Neuronal stem cell (in vitro differentiated cells): ENCODE measurements around the gene MTA1.

Experiments
- DNase-seq: peaks from one replicate; pipeline ENCODE4 v3.0.0-alpha.2; 2013; ENCODE audit warnings: low spot score
- H2AFZ ChIP-seq: one replicate; pipeline ENCODE4 v1.6.1; 2013; ENCODE audit warnings: mild to moderate bottlenecking, low read length, inconsistent platforms
- H2AK5ac ChIP-seq: 2 replicates; pipeline ENCODE4 v1.6.1; 2013; ENCODE audit warnings: low read depth, mild to moderate bottlenecking, inconsistent platforms, low read length, moderate library complexity, mixed read lengths
- H2BK120ac ChIP-seq: 2 replicates; pipeline ENCODE4 v1.6.1; 2013; ENCODE audit warnings: low read depth, mild to moderate bottlenecking, inconsistent platforms, low read length, moderate library complexity, mixed read lengths
- H2BK12ac ChIP-seq: one replicate; pipeline ENCODE4 v1.6.1; 2013; ENCODE audit warnings: low read length, inconsistent platforms
- H2BK15ac ChIP-seq: 2 replicates; pipeline ENCODE4 v1.6.1; 2013; ENCODE audit warnings: mild to moderate bottlenecking, low read length, inconsistent platforms, mixed read lengths
- H2BK5ac ChIP-seq: one replicate; pipeline ENCODE4 v1.6.1; 2013; ENCODE audit warnings: inconsistent platforms, mild to moderate bottlenecking, low read length, moderate library complexity
- H3K14ac ChIP-seq: one replicate; pipeline ENCODE4 v1.6.1; 2013; ENCODE audit warnings: low read length, inconsistent platforms
- H3K18ac ChIP-seq: 2 replicates; pipeline ENCODE4 v1.6.1; 2013; ENCODE audit warnings: low read length, inconsistent platforms
- H3K23ac ChIP-seq: 2 replicates; pipeline ENCODE4 v1.6.1; 2013; ENCODE audit warnings: low read depth, mild to moderate bottlenecking, mixed read lengths, low read length, inconsistent platforms; ENCODE audit not compliant: poor library complexity
- H3K27ac ChIP-seq: replicated peaks from 3 replicates; pipeline ENCODE4 v1.5.1; 2013; ENCODE audit warnings: low read length, inconsistent platforms
- H3K27me3 ChIP-seq, 3 experiments: 2 replicates each; pipeline ENCODE4 v1.6.1; 2013; ENCODE audit warnings: low read length in 3 of 3, mild to moderate bottlenecking in 2 of 3, inconsistent platforms in 1 of 3, low read depth in 1 of 3, mixed read lengths in 1 of 3, moderate library complexity in 1 of 3; ENCODE audit not compliant: control insufficient read depth in 3 of 3, insufficient read depth in 3 of 3
- H3K36me3 ChIP-seq, 2 donors: replicated peaks in 1 of 2; 2 replicates each; pipeline ENCODE4 v1.6.1; 2013; ENCODE audit warnings: low read length in 2 of 2; ENCODE audit not compliant: control insufficient read depth in 2 of 2, insufficient read depth in 2 of 2
- H3K4ac ChIP-seq: 2 replicates; pipeline ENCODE4 v1.6.1; 2013; ENCODE audit warnings: inconsistent platforms, mild to moderate bottlenecking, low read length, moderate library complexity
- H3K4me1 ChIP-seq, 2 donors: 1 replicate in 1 of 2; 2 replicates in 1 of 2; pipeline ENCODE4 v1.6.1; 2013; ENCODE audit warnings: low read length in 2 of 2, low read depth in 1 of 2; ENCODE audit not compliant: control insufficient read depth in 2 of 2, insufficient read depth in 1 of 2
- H3K4me2 ChIP-seq: one replicate; pipeline ENCODE4 v1.6.1; 2013; ENCODE audit warnings: mild to moderate bottlenecking, low read length, inconsistent platforms; ENCODE audit not compliant: insufficient read depth, poor library complexity, severe bottlenecking
- H3K4me3 ChIP-seq, 2 donors: 2 replicates each; pipeline ENCODE4 v1.5.1; 2013; ENCODE audit warnings: low read length in 2 of 2, mild to moderate bottlenecking in 2 of 2, inconsistent platforms in 1 of 2, moderate library complexity in 1 of 2
- H3K79me1 ChIP-seq: one replicate; pipeline ENCODE4 v1.6.1; 2013; ENCODE audit warnings: low read depth, mild to moderate bottlenecking, inconsistent platforms, low read length, moderate library complexity
- H3K9ac ChIP-seq: one replicate; pipeline ENCODE4 v1.6.1; 2013; ENCODE audit warnings: mild to moderate bottlenecking, low read depth, low read length, inconsistent platforms; ENCODE audit not compliant: poor library complexity
- H3K9me3 ChIP-seq, 2 donors: replicated peaks in 1 of 2; 2 replicates each; pipeline versions ENCODE3 to v1.6.1; 2013; ENCODE audit warnings: low read length in 2 of 2, mild to moderate bottlenecking in 2 of 2, inconsistent platforms in 1 of 2, low read depth in 1 of 2, mixed read lengths in 1 of 2, moderate library complexity in 1 of 2; ENCODE audit not compliant: control insufficient read depth in 2 of 2, insufficient read depth in 1 of 2
- H4K8ac ChIP-seq: one replicate; pipeline ENCODE4 v1.6.1; 2013; ENCODE audit warnings: low read depth, mild to moderate bottlenecking, inconsistent platforms, low read length, moderate library complexity
- H4K91ac ChIP-seq: one replicate; pipeline ENCODE4 v1.6.1; 2013; ENCODE audit warnings: low read length, low read depth, mild to moderate bottlenecking, inconsistent platforms; ENCODE audit not compliant: poor library complexity
- WGBS, 2 donors: extraction: QIAGEN DNeasy Blood & Tissue Kit; methylation state at CpG; one replicate each; pipeline ENCODE4 v1.1.7; 2013; ENCODE audit warnings: missing lambda C conversion rate in 2 of 2, mixed read lengths in 1 of 2; ENCODE audit not compliant: insufficient read length in 2 of 2, insufficient replicate concordance in 1 of 2; ENCODE audit errors: extremely low coverage in 2 of 2; 5-methylcytosine and 5-hydroxymethylcytosine counted together

MTA1 gene

DNA sequence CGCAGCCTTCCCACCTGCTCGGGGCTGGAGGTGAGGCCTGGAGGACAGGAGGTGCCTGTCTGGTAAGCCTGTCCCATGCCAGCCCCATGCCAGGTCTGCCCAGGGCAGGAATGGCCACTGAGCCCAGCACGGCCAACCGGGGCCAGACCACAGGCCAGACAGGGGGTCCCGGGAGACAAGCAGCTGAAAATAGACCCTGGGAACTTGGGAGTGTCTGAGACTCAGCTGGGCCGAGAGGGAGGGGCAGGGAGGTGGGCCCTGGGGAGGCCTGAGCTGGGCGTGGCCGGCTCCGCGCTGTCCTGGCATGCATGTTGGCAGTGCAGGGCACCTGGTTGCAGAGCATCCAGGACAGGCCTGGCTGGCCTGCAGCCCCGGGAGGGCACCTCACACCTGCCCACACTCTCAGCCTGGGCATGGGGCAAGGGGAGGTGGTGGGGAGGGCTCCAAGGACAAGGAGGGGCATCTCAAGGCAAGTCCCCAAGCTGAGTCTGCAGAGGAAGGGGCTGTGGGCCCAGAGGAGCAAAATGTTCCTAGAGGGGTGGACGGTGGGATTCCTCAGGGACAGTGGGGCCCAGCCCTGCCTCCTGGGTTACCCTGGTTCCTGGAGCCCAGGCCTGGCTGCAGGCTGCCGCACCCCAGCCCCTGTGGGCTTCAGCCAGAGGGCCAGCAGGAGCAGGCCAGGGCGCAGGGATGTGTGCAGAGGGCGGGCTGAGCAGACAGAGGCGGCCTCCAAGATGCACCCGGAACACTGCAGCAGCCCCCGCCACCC, 63.9 kb downstream of the MTA1 start:
- peak overlapping the region; percentile 33 for H3K18ac ChIP-seq
- WGBS, 2 donors, result no CpG with 5 or more reads among the region's 18 CpGs
- H3K14ac ChIP-seq, result peak overlapping the region; percentile 31
- H2BK120ac ChIP-seq, result no peak overlapping the region
- H3K79me1 ChIP-seq, result no peaks in the 10 kb centered on the region
- H2AFZ ChIP-seq, result peak overlapping the region; percentile 20
- no peaks in the 10 kb centered on the region for H3K36me3 ChIP-seq
- DNase-seq, result no peak
- H2BK12ac ChIP-seq, result peak overlapping the region; percentile 97
- peak overlapping the region; percentile 60 for H2BK15ac ChIP-seq
- no peak overlapping the region for H3K4me3 ChIP-seq
- H3K4me2 ChIP-seq, result no peak overlapping the region
- no peak overlapping the region for H3K23ac ChIP-seq
- H3K9me3 ChIP-seq, result peaks cover 0 to 6% of the 10 kb centered on the region in 2 donors
- H3K4ac ChIP-seq, result peak overlapping the region; percentile 90
- no peak overlapping the region for H3K27ac ChIP-seq
- H4K8ac ChIP-seq, result peak overlapping the region; percentile 19
- H2AK5ac ChIP-seq, result peak overlapping the region; percentile 77
- H4K91ac ChIP-seq, result peak overlapping the region; percentile 59
- H2BK5ac ChIP-seq, result peak overlapping the region; percentile 83
- peak overlapping the region; percentile 74 for H3K9ac ChIP-seq
- H3K4me1 ChIP-seq, result peaks cover 57 to 62% of the 10 kb centered on the region in 2 donors
- peaks cover 0 to 49% (median 21%) of the 10 kb centered on the region in 3 experiments for H3K27me3 ChIP-seq

DNA sequence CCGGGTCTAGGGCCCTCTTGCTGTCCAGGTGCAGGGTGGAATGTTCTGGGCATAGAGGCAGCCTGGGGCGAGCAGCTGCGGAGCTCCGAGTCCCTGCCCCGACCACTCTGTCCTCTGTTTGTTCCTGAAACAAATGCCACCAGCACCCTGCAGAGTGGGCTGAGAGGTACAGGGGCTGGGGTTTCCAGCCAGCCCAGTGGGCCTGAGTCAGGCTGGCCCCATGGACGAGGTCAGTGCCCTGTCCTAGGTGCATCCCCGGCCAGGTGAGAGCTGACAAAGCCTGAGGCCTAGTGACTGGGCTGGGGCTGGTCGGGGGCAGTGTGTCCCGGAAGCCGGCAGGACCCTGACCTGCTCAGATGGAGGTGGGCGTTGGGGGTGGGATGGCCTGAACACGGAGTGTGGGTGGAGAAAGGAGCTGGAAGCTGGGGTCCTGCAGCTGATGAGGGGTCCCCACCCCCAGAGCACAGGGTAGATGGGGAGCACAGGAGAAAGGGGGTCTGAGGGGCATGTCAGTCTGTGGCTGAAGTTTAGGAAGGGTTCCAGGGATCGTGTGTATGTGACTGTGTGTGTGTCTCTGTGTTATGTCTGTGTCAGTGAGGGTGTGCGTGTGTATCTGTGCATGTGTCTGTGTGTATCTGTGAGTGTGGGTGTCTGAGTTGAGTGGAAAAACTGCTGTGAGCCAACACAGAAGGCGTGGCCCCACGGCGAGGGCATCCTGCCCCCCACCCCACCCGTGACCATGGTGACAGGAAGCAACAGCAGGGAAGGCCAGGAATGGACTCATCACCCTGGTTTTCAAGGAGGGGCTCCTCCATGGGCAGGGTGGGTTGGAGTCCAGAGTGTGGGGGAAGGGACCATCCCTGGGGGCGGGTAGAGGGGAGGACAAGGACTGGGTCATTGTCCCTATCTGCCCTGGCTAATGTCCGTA, 64.7 kb downstream of the MTA1 start:
- peak overlapping the region; percentile 91 for H2BK12ac ChIP-seq
- WGBS, 2 donors, result no CpG with 5 or more reads among the region's 20 CpGs
- no peaks in the 10 kb centered on the region for H3K79me1 ChIP-seq
- H2BK120ac ChIP-seq, result peak overlapping the region; percentile 48
- H2BK5ac ChIP-seq, result peak overlapping the region; percentile 83
- H3K4me1 ChIP-seq, result peaks cover 61 to 71% of the 10 kb centered on the region in 2 donors
- peak overlapping the region in 1 of 2 donors; percentile 38 for H3K4me3 ChIP-seq
- peak overlapping the region; percentile 97 for H3K18ac ChIP-seq
- H3K27ac ChIP-seq, result no peak overlapping the region
- no peak overlapping the region for H3K4ac ChIP-seq
- peaks cover 0 to 41% (median 17%) of the 10 kb centered on the region in 3 experiments for H3K27me3 ChIP-seq
- peak overlapping the region; percentile 97 for H2BK15ac ChIP-seq
- peak overlapping the region; percentile 31 for H3K4me2 ChIP-seq
- peak overlapping the region; percentile 20 for H2AFZ ChIP-seq
- H4K91ac ChIP-seq, result peak overlapping the region; percentile 2
- H3K9ac ChIP-seq, result peak overlapping the region; percentile 38
- H4K8ac ChIP-seq, result peak overlapping the region; percentile 19
- H3K14ac ChIP-seq, result peak overlapping the region; percentile 40
- H2AK5ac ChIP-seq, result peak overlapping the region; percentile 97
- no peak for DNase-seq
- H3K36me3 ChIP-seq, result no peaks in the 10 kb centered on the region
- peak overlapping the region; percentile 49 for H3K23ac ChIP-seq
- peaks cover 0 to 6% of the 10 kb centered on the region in 2 donors for H3K9me3 ChIP-seq

DNA sequence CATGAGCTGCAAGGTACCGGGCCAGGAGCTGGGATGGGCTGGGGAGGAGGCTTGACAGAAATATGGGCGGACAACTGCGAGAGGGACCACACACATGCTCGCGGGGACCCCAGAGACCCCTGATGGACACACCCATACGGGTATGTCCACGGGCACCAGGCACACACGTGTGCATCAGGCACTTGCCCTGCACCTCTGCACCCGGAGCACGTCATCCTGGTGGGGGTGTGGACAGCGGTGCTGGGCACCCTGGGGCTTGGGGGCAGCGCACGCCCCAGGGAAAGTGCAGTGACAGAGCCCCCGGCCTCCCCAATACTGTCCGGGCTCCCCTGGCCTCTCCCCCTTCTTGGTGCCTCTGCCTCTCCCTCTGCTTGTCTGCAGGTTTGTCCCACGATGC, 65.4 kb downstream of the MTA1 start:
- H2AK5ac ChIP-seq, result peak overlapping the region; percentile 97
- peak overlapping the region; percentile 85 for H2BK5ac ChIP-seq
- H3K36me3 ChIP-seq, result no peaks in the 10 kb centered on the region
- no peak overlapping the region for H2AFZ ChIP-seq
- no peak overlapping the region for H3K23ac ChIP-seq
- H3K9ac ChIP-seq, result no peak overlapping the region
- peak overlapping the region; percentile 89 for H3K4ac ChIP-seq
- peak overlapping the region; percentile 48 for H2BK120ac ChIP-seq
- peaks cover 0 to under 1% of the 10 kb centered on the region in 2 donors for H3K9me3 ChIP-seq
- H4K8ac ChIP-seq, result no peak overlapping the region
- peaks cover 0 to 34% (median 10%) of the 10 kb centered on the region in 3 experiments for H3K27me3 ChIP-seq
- peak overlapping the region; percentile 97 for H2BK15ac ChIP-seq
- peak overlapping the region; percentile 2 for H4K91ac ChIP-seq
- H3K4me1 ChIP-seq, result peaks cover 58 to 72% of the 10 kb centered on the region in 2 donors
- no peak overlapping the region for H2BK12ac ChIP-seq
- WGBS, 2 donors, result no CpG with 5 or more reads among the region's 16 CpGs
- no peak overlapping the region for H3K4me2 ChIP-seq
- H3K27ac ChIP-seq, result no peak overlapping the region
- H3K4me3 ChIP-seq, result no peak overlapping the region
- no peak for DNase-seq
- peak overlapping the region; percentile 40 for H3K14ac ChIP-seq
- peak overlapping the region; percentile 97 for H3K18ac ChIP-seq
- peaks cover under 1% of the 10 kb centered on the region for H3K79me1 ChIP-seq
